ENCODE data around the gene SIN3B. TPM values are rescaled to one million over a fixed set of nuclear protein-coding genes. Genes with fewer than 3 reads are reported as not detected.

The SIN3B gene
- total and polyA plus RNA-seq, 9 of the 15 experiments (the other 6 are each of a cell fraction or from before 2014, with no cell fraction given) = 0.51 to 34.2 (median 14.3) TPM

DNA sequence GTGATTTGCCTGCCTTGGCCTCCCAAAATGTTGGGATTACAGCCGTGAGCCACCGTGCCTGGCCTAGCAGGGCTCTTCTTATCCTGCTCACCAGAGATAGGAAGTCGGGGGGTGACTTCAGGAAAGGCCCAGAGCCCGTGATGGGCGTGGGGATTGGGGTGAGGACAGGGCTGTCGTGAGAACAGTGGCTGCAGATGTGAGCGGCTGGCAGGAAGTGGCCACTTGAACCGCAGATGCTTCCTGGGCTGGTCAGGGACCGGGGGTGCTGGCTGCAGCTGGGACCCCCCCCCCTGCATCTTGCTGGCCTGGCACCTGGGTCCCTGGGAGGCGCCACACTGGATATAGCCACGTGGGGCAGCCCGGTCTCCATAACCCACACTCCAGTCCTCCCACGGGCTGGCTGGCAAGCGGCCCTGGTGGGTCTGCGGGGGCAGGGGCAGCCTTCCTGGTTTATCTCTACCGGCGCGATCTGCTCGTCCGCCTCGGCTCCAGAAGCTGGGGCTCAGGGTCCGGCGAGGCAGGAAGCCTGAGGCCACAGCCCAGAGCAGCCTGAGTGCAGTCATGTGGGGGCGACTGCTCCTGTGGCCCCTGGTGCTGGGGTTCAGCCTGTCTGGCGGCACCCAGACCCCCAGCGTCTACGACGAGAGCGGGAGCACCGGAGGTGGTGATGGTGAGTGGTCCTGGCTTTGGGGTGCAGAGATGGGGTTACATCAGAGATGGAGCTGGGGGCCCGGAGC is 59.6 kb downstream of the SIN3B start, which contains the start of gene F2RL3 (continued):
- TF ChIP-seq IRF2 (CRISPR knock-in tag; IDR thresholded peaks at IDR 0.05) = no peak
- peak in 1 of 2 experiments; percentile 70; a peak in 2 of 4 replicates for TF ChIP-seq RCOR1 (IDR thresholded peaks at IDR 0.05; ENCODE audit: borderline replicate concordance in 1 of 2, low read depth in 2 of 2, low read length in 2 of 2)
- TF ChIP-seq PHB (CRISPR knock-in tag; IDR thresholded peaks at IDR 0.05) = no peak
- TF ChIP-seq PRPF4 (IDR thresholded peaks at IDR 0.05; ENCODE audit: insufficient read depth, low read depth, low read length, poor library complexity, severe bottlenecking) = no peak
- TF ChIP-seq ESRRA (IDR thresholded peaks at IDR 0.05; ENCODE audit: borderline replicate concordance, low read depth) = peak; percentile 54; the same call in 1 of the 2 replicates
- 0 out of 2 replicates have a peak, but pooled peaks have one; percentile 17 for TF ChIP-seq ERF (CRISPR knock-in tag; IDR thresholded peaks at IDR 0.05)
- TF ChIP-seq HDAC3 (IDR thresholded peaks at IDR 0.05; ENCODE audit: borderline replicate concordance, partially characterized antibody) = no peak
- TF ChIP-seq, protein P1, sequence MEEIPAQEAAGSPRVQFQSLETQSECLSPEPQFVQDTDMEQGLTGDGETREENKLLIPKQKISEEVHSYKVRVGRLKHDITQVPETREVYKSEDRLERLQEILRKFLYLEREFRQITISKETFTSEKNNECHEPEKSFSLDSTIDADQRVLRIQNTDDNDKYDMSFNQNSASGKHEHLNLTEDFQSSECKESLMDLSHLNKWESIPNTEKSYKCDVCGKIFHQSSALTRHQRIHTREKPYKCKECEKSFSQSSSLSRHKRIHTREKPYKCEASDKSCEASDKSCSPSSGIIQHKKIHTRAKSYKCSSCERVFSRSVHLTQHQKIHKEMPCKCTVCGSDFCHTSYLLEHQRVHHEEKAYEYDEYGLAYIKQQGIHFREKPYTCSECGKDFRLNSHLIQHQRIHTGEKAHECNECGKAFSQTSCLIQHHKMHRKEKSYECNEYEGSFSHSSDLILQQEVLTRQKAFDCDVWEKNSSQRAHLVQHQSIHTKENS (CRISPR knock-in tag; IDR thresholded peaks at IDR 0.05) = no peak
- TF ChIP-seq, protein P2, sequence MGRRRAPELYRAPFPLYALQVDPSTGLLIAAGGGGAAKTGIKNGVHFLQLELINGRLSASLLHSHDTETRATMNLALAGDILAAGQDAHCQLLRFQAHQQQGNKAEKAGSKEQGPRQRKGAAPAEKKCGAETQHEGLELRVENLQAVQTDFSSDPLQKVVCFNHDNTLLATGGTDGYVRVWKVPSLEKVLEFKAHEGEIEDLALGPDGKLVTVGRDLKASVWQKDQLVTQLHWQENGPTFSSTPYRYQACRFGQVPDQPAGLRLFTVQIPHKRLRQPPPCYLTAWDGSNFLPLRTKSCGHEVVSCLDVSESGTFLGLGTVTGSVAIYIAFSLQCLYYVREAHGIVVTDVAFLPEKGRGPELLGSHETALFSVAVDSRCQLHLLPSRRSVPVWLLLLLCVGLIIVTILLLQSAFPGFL (CRISPR knock-in tag; IDR thresholded peaks at IDR 0.05) = 0 out of 2 replicates have a peak, but pooled peaks have one; percentile 60
- no peak for TF ChIP-seq POLR2AphosphoS2 (IDR thresholded peaks at IDR 0.05; ENCODE audit: low read length)
- TF ChIP-seq TRIM24 (IDR thresholded peaks at IDR 0.05) = 0 out of 4 replicates have a peak, but pooled peaks of 1 of the 2 experiments have one; percentile 22
